ENCODE measurements around the gene MITF.

- no peak for TF ChIP-seq TAF1 (IDR thresholded peaks at IDR 0.05; ENCODE audit: low read depth)
- TF ChIP-seq, protein P1, sequence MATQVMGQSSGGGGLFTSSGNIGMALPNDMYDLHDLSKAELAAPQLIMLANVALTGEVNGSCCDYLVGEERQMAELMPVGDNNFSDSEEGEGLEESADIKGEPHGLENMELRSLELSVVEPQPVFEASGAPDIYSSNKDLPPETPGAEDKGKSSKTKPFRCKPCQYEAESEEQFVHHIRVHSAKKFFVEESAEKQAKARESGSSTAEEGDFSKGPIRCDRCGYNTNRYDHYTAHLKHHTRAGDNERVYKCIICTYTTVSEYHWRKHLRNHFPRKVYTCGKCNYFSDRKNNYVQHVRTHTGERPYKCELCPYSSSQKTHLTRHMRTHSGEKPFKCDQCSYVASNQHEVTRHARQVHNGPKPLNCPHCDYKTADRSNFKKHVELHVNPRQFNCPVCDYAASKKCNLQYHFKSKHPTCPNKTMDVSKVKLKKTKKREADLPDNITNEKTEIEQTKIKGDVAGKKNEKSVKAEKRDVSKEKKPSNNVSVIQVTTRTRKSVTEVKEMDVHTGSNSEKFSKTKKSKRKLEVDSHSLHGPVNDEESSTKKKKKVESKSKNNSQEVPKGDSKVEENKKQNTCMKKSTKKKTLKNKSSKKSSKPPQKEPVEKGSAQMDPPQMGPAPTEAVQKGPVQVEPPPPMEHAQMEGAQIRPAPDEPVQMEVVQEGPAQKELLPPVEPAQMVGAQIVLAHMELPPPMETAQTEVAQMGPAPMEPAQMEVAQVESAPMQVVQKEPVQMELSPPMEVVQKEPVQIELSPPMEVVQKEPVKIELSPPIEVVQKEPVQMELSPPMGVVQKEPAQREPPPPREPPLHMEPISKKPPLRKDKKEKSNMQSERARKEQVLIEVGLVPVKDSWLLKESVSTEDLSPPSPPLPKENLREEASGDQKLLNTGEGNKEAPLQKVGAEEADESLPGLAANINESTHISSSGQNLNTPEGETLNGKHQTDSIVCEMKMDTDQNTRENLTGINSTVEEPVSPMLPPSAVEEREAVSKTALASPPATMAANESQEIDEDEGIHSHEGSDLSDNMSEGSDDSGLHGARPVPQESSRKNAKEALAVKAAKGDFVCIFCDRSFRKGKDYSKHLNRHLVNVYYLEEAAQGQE (IDR thresholded peaks at IDR 0.05; ENCODE audit: borderline replicate concordance), result no peak
- TF ChIP-seq, protein P2, sequence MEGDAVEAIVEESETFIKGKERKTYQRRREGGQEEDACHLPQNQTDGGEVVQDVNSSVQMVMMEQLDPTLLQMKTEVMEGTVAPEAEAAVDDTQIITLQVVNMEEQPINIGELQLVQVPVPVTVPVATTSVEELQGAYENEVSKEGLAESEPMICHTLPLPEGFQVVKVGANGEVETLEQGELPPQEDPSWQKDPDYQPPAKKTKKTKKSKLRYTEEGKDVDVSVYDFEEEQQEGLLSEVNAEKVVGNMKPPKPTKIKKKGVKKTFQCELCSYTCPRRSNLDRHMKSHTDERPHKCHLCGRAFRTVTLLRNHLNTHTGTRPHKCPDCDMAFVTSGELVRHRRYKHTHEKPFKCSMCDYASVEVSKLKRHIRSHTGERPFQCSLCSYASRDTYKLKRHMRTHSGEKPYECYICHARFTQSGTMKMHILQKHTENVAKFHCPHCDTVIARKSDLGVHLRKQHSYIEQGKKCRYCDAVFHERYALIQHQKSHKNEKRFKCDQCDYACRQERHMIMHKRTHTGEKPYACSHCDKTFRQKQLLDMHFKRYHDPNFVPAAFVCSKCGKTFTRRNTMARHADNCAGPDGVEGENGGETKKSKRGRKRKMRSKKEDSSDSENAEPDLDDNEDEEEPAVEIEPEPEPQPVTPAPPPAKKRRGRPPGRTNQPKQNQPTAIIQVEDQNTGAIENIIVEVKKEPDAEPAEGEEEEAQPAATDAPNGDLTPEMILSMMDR (IDR thresholded peaks at IDR 0.05; ENCODE audit: poor library complexity, severe bottlenecking), result no peak
- TF ChIP-seq EZH2 (IDR thresholded peaks at IDR 0.05; ENCODE audit: borderline replicate concordance, insufficient read depth, low read length, poor library complexity, severe bottlenecking), result no peak
- TF ChIP-seq POLR2AphosphoS5 (IDR thresholded peaks at IDR 0.05), result no peak
- no peak for TF ChIP-seq RAD21 (conservative IDR thresholded peaks at IDR 0.05)
These were observed 43.8 kb upstream of the MITF start for GRCh38 chr3:69695443-69695842.
